Measurements from ENCODE around the gene PGM2. TPM values are rescaled to one million over a fixed set of nuclear protein-coding genes. Genes with fewer than 3 reads are reported as not detected.

PGM2 gene
- total and polyA plus RNA-seq, 4 donors: 4.0 to 11.9 (median 7.9) TPM

- H3K4me3 ChIP-seq (ENCODE audit: low read depth in 1 of 3, low read length in 3 of 3): no peak overlapping the region
- no peaks in the 10 kb centered on the region for H3K4me1 ChIP-seq (ENCODE audit: control insufficient read depth in 4 of 4, insufficient read depth in 4 of 4, low read length in 3 of 4)
- no peaks in the 10 kb centered on the region for H3K27me3 ChIP-seq (ENCODE audit: control insufficient read depth in 4 of 4, insufficient read depth in 4 of 4, low read length in 3 of 4)
- no peak for DNase-seq (ENCODE audit: low spot score)
- WGBS: 86% methylated on average over 4 of the region's 4 CpGs
- no peak overlapping the region for H3K27ac ChIP-seq (ENCODE audit: low read depth in 1 of 2, low read length in 2 of 2)
- H3K36me3 ChIP-seq (ENCODE audit: control insufficient read depth in 4 of 4, insufficient read depth in 3 of 4, low read depth in 1 of 4, low read length in 3 of 4): peaks cover 10 to 49% (median 29%) of the 10 kb centered on the region in 4 donors
- TF ChIP-seq FOXA2 (IDR thresholded peaks at IDR 0.05): no peak
- TF ChIP-seq, protein P1, sequence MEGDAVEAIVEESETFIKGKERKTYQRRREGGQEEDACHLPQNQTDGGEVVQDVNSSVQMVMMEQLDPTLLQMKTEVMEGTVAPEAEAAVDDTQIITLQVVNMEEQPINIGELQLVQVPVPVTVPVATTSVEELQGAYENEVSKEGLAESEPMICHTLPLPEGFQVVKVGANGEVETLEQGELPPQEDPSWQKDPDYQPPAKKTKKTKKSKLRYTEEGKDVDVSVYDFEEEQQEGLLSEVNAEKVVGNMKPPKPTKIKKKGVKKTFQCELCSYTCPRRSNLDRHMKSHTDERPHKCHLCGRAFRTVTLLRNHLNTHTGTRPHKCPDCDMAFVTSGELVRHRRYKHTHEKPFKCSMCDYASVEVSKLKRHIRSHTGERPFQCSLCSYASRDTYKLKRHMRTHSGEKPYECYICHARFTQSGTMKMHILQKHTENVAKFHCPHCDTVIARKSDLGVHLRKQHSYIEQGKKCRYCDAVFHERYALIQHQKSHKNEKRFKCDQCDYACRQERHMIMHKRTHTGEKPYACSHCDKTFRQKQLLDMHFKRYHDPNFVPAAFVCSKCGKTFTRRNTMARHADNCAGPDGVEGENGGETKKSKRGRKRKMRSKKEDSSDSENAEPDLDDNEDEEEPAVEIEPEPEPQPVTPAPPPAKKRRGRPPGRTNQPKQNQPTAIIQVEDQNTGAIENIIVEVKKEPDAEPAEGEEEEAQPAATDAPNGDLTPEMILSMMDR (IDR thresholded peaks at IDR 0.05; ENCODE audit: low read depth, low read length, missing input control): no peak
- H3K9me3 ChIP-seq (ENCODE audit: control insufficient read depth in 4 of 4, low read length in 3 of 4): no peaks in the 10 kb centered on the region
- H3K9ac ChIP-seq (ENCODE audit: low read depth in 1 of 2, low read length in 2 of 2): no peak overlapping the region
These were observed 10.5 kb downstream of the PGM2 start for GRCh38 chr4:37836838-37837440.

- 72% methylated on average over 2 of the region's 2 CpGs for WGBS
- DNase-seq (ENCODE audit: low spot score): no peak
- no peak overlapping the region for H3K27ac ChIP-seq (ENCODE audit: low read depth in 1 of 2, low read length in 2 of 2)
- peaks cover 10 to 49% (median 26%) of the 10 kb centered on the region in 4 donors for H3K36me3 ChIP-seq (ENCODE audit: control insufficient read depth in 4 of 4, insufficient read depth in 3 of 4, low read depth in 1 of 4, low read length in 3 of 4)
- H3K9ac ChIP-seq (ENCODE audit: low read depth in 1 of 2, low read length in 2 of 2): no peak overlapping the region
- no peak overlapping the region for H3K4me3 ChIP-seq (ENCODE audit: low read depth in 1 of 3, low read length in 3 of 3)
- TF ChIP-seq MAX (IDR thresholded peaks at IDR 0.05): no peak
- TF ChIP-seq RAD21 (IDR thresholded peaks at IDR 0.05): no peak
- TF ChIP-seq EGR1 (IDR thresholded peaks at IDR 0.05; ENCODE audit: low read depth in 2 of 2): no peak
- TF ChIP-seq HNF4G (IDR thresholded peaks at IDR 0.05): no peak
- no peak for TF ChIP-seq NR2F2 (IDR thresholded peaks at IDR 0.05)
- TF ChIP-seq TAF1 (conservative IDR thresholded peaks at IDR 0.05): no peak
- TF ChIP-seq SP1 (IDR thresholded peaks at IDR 0.05): no peak
- TF ChIP-seq RXRA (IDR thresholded peaks at IDR 0.05): no peak
- no peaks in the 10 kb centered on the region for H3K9me3 ChIP-seq (ENCODE audit: control insufficient read depth in 4 of 4, low read length in 3 of 4)
- H3K4me1 ChIP-seq (ENCODE audit: control insufficient read depth in 4 of 4, insufficient read depth in 4 of 4, low read length in 3 of 4): no peaks in the 10 kb centered on the region
- no peaks in the 10 kb centered on the region for H3K27me3 ChIP-seq (ENCODE audit: control insufficient read depth in 4 of 4, insufficient read depth in 4 of 4, low read length in 3 of 4)
These were observed 11.0 kb downstream of the PGM2 start for GRCh38 chr4:37837446-37837845.

GRCh38 chr4:37839426-37839825 lies 12.9 kb downstream of the PGM2 start:
- no peak overlapping the region for H3K9ac ChIP-seq (ENCODE audit: low read depth in 1 of 2, low read length in 2 of 2)
- no peak overlapping the region for H3K27ac ChIP-seq (ENCODE audit: low read depth in 1 of 2, low read length in 2 of 2)
- H3K9me3 ChIP-seq (ENCODE audit: control insufficient read depth in 4 of 4, low read length in 3 of 4): no peaks in the 10 kb centered on the region
- peaks cover 0 to 4% (median 0%) of the 10 kb centered on the region in 4 donors for H3K4me1 ChIP-seq (ENCODE audit: control insufficient read depth in 4 of 4, insufficient read depth in 4 of 4, low read length in 3 of 4)
- H3K4me3 ChIP-seq (ENCODE audit: low read depth in 1 of 3, low read length in 3 of 3): no peak overlapping the region
- TF ChIP-seq NR2F2 (IDR thresholded peaks at IDR 0.05) (no peak), FOXA2 (IDR thresholded peaks at IDR 0.05) (no peak), GABPA (IDR thresholded peaks at IDR 0.05 in 1 of 2, conservative IDR thresholded peaks at IDR 0.05 in 1 of 2) (no peak), SP1 (IDR thresholded peaks at IDR 0.05) (no peak), RXRA (IDR thresholded peaks at IDR 0.05) (no peak), YY1 (IDR thresholded peaks at IDR 0.05) (no peak), JUND (IDR thresholded peaks at IDR 0.05) (no peak), HNF4G (IDR thresholded peaks at IDR 0.05) (no peak), REST (IDR thresholded peaks at IDR 0.05) (no peak), ZBTB33 (IDR thresholded peaks at IDR 0.05) (no peak), TAF1 (conservative IDR thresholded peaks at IDR 0.05) (no peak), RAD21 (IDR thresholded peaks at IDR 0.05) (no peak), MAX (IDR thresholded peaks at IDR 0.05) (no peak)
- TF ChIP-seq, protein P1 (IDR thresholded peaks at IDR 0.05; ENCODE audit: low read depth, low read length, missing input control): no peak
- DNase-seq (ENCODE audit: low spot score): no peak
- WGBS: 88% methylated on average over 2 of the region's 2 CpGs
- peaks cover 9 to 42% (median 21%) of the 10 kb centered on the region in 4 donors for H3K36me3 ChIP-seq (ENCODE audit: control insufficient read depth in 4 of 4, insufficient read depth in 3 of 4, low read depth in 1 of 4, low read length in 3 of 4)
- H3K27me3 ChIP-seq (ENCODE audit: control insufficient read depth in 4 of 4, insufficient read depth in 4 of 4, low read length in 3 of 4): no peaks in the 10 kb centered on the region

Measured in liver (tissue), 9 donors.